Activated CD8-positive, alpha-beta memory T cell treated with anti-CD3 and anti-CD28 coated beads for 4 hours (primary cell): Measurements from ENCODE around the gene YBX2.
"Not testable (repeated sequence)": the region's sequence is repeated elsewhere in the genome, so short reads cannot be mapped to it uniquely, and the experiment has no call there.

Experiments
- DNase-seq, 2 donors: peaks; one replicate each; pipeline ENCODE4 v3.0.0-alpha.2; 2020; ENCODE audit warnings: low read depth in 2 of 2

YBX2 gene

GRCh38 chr17:7246779-7247178 is 47.7 kb downstream of the YBX2 start:
- no peak for DNase-seq

- DNase-seq, result not testable (repeated sequence)
These were observed 50.6 kb downstream of the YBX2 start for GRCh38 chr17:7243838-7244237.

- no peak for DNase-seq
These were observed 51.0 kb downstream of the YBX2 start for GRCh38 chr17:7243453-7243729.

GRCh38 chr17:7242717-7243452 is 51.6 kb downstream of the YBX2 start:
- DNase-seq, result peak; percentile 85 to 87

- peak; percentile 87 to 91 for DNase-seq
These were observed 52.4 kb downstream of the YBX2 start, which contains the start of gene GABARAP for GRCh38 chr17:7241783-7242716. Gene GABARAP (minus strand): TSS chr17:7242449. CDS start chr17:7242330, 119 bp downstream.

- DNase-seq, result no peak
These were observed 53.2 kb downstream of the YBX2 start for GRCh38 chr17:7241090-7241733.

GRCh38 chr17:7240375-7240774 is 54.1 kb downstream of the YBX2 start:
- DNase-seq, result no peak

GRCh38 chr17:7239091-7240027 is 55.1 kb downstream of the YBX2 start, which contains the start of gene PHF23:
Gene PHF23 (minus strand): TSS chr17:7239457. CDS start chr17:7239279, 178 bp downstream.
- DNase-seq, result peak; percentile 95 to 97

- no peak for DNase-seq
These were observed 55.9 kb downstream of the YBX2 start for GRCh38 chr17:7238420-7239090.
